Measurements from ENCODE around the gene HOXA6. TPM values are rescaled to one million over a fixed set of nuclear protein-coding genes. Genes with fewer than 3 reads are reported as not detected.
A peak's percentile ranks its signal among the peaks of the same experiment; 100 is the strongest.

The HOXA6 gene
- total and polyA plus RNA-seq, 2 donors (not counting 3 experiments of a cell fraction or from before 2014, with no cell fraction given), result 10.0 to 20.7 TPM

- CTCF ChIA-PET, result interaction anchor here (0.5 to 5.4 kb wide), 13 partner anchors 8 to 736 kb away, joined by 3 to 70 read pairs (median 5); partner anchors contain the start of genes HOXA1, HOXA4 and HOXA7
- H3K4me1 ChIP-seq (ENCODE audit: control insufficient read depth, extremely low read depth, insufficient read depth, low read length), result peaks cover 90% of the 10 kb centered on the region
Measured at GRCh38 chr7:27105301-27106031, 42.1 kb downstream of the HOXA6 start.

GRCh38 chr7:27104341-27105058, 43.1 kb downstream of the HOXA6 start:
- Histone ChIP-seq H3K4me2 (ENCODE audit: insufficient read depth, low read length) (peak overlapping the region; percentile 74), H3K27ac (ENCODE audit: insufficient read depth, low read depth, low read length) (peak overlapping the region; percentile 93), H3K4me1 (ENCODE audit: control insufficient read depth, extremely low read depth, insufficient read depth, low read length) (peaks cover 94% of the 10 kb centered on the region), H2AFZ (ENCODE audit: low read depth, low read length) (no peak overlapping the region), H3K9me1 (replicated peaks; ENCODE audit: control insufficient read depth, extremely low read depth, insufficient read depth, low read length) (no peaks in the 10 kb centered on the region), H3K9ac (replicated peaks; ENCODE audit: extremely low read depth, insufficient read depth, low read length) (peak overlapping the region; percentile 71), H3K36me3 (ENCODE audit: control insufficient read depth in 2 of 2, extremely low read depth in 1 of 2, insufficient read depth in 2 of 2, low read length in 2 of 2) (peaks cover 0 to 3% of the 10 kb centered on the region in 2 experiments), H4K20me1 (replicated peaks; ENCODE audit: control insufficient read depth, extremely low read depth, insufficient read depth, low read length) (no peaks in the 10 kb centered on the region), H3K27me3 (ENCODE audit: control insufficient read depth in 2 of 2, insufficient read depth in 2 of 2, low read length in 2 of 2) (no peaks in the 10 kb centered on the region), H3K79me2 (ENCODE audit: control insufficient read depth, insufficient read depth, low read length) (peaks cover 77% of the 10 kb centered on the region), H3K4me3 (replicated peaks in 1 of 3; ENCODE audit: insufficient read depth in 1 of 3, low read depth in 1 of 3, low read length in 3 of 3) (peak overlapping the region in 1 of 3 experiments; percentile 92), H3K9me3 (replicated peaks; ENCODE audit: control insufficient read depth, insufficient read depth, low read length) (no peaks in the 10 kb centered on the region)
- no TSS peak for BruUV-seq (replicated peaks)
- FAIRE-seq (peak; percentile 28), DNase-seq (ENCODE audit: low read depth, low spot score) (peak; percentile 67)
- POLR2A ChIA-PET, result interaction anchor here (2.1 kb wide), 1 partner anchor 11 kb away, joined by 5 read pairs; no protein-coding TSS in a partner anchor
- CTCF ChIA-PET, result interaction anchor here (1.2 to 5.4 kb wide), 6 partner anchors 9 to 250 kb away, joined by 3 to 70 read pairs (median 6); partner anchors contain the start of gene HOXA4
- intact Hi-C loops (cut with micrococcal nuclease), result loop anchor here (5.0 kb wide), 2 partner anchors 732 to 902 kb away; partner anchors contain the start of genes CBX3 and HNRNPA2B1
- no peak for TF ChIP-seq MYC (IDR thresholded peaks at IDR 0.05; ENCODE audit: low read depth, low read length)
- no peak for TF ChIP-seq POLR2A (IDR thresholded peaks at IDR 0.05; ENCODE audit: low read depth, low read length)
- no peak for TF ChIP-seq POLR2AphosphoS5 (IDR thresholded peaks at IDR 0.05; ENCODE audit: insufficient read depth, low read depth, low read length)
- no peak for TF ChIP-seq MAX (IDR thresholded peaks at IDR 0.05; ENCODE audit: insufficient read depth, insufficient read length)
- TF ChIP-seq CTCF (IDR thresholded peaks at IDR 0.05; ENCODE audit: extremely low read depth in 1 of 2, insufficient read depth in 1 of 2, low read depth in 1 of 2, low read length in 2 of 2), result no peak
- no peak for TF ChIP-seq JUN (IDR thresholded peaks at IDR 0.05; ENCODE audit: borderline replicate concordance, insufficient read depth, insufficient read length, low read depth)
- TF ChIP-seq EZH2 (IDR thresholded peaks at IDR 0.05; ENCODE audit: borderline replicate concordance, low read depth, low read length, severe bottlenecking), result no peak
- TF ChIP-seq FOS (IDR thresholded peaks at IDR 0.05; ENCODE audit: borderline replicate concordance, insufficient read depth, low read length), result no peak
- TF ChIP-seq GATA2 (IDR thresholded peaks at IDR 0.05; ENCODE audit: insufficient read depth, insufficient read length, low read depth, low read length), result no peak
- dilution Hi-C loops (cut with MboI; ENCODE audit: extremely low pct_ligation_motif_present, low sequenced_read_pairs), result no loop called here

More at GRCh38 chr7:27105301-27106031, 42.1 kb downstream of the HOXA6 start:
- Histone ChIP-seq H3K9me1 (replicated peaks; ENCODE audit: control insufficient read depth, extremely low read depth, insufficient read depth, low read length) (no peaks in the 10 kb centered on the region), H3K27me3 (ENCODE audit: control insufficient read depth in 2 of 2, insufficient read depth in 2 of 2, low read length in 2 of 2) (no peaks in the 10 kb centered on the region), H3K4me3 (replicated peaks in 1 of 3; ENCODE audit: insufficient read depth in 1 of 3, low read depth in 1 of 3, low read length in 3 of 3) (no peak overlapping the region), H2AFZ (ENCODE audit: low read depth, low read length) (no peak overlapping the region), H3K4me2 (ENCODE audit: insufficient read depth, low read length) (peak overlapping the region; percentile 73), H3K9ac (replicated peaks; ENCODE audit: extremely low read depth, insufficient read depth, low read length) (peak overlapping the region; percentile 45), H4K20me1 (replicated peaks; ENCODE audit: control insufficient read depth, extremely low read depth, insufficient read depth, low read length) (no peaks in the 10 kb centered on the region), H3K79me2 (ENCODE audit: control insufficient read depth, insufficient read depth, low read length) (peaks cover 77% of the 10 kb centered on the region), H3K9me3 (replicated peaks; ENCODE audit: control insufficient read depth, insufficient read depth, low read length) (no peaks in the 10 kb centered on the region), H3K27ac (ENCODE audit: insufficient read depth, low read depth, low read length) (peak overlapping the region; percentile 88), H3K36me3 (ENCODE audit: control insufficient read depth in 2 of 2, extremely low read depth in 1 of 2, insufficient read depth in 2 of 2, low read length in 2 of 2) (peaks cover 0 to 8% of the 10 kb centered on the region in 2 experiments)
- POLR2A ChIA-PET, result interaction anchor here (1.2 to 2.1 kb wide), 5 partner anchors 10 to 74 kb away, joined by 3 to 5 read pairs (median 5); partner anchors contain the start of gene HOXA4
- BruUV-seq (replicated peaks), result no TSS peak
- FAIRE-seq, result no peak
- peak; percentile 48 for DNase-seq (ENCODE audit: low read depth, low spot score)
- dilution Hi-C loops (cut with MboI; ENCODE audit: extremely low pct_ligation_motif_present, low sequenced_read_pairs), result no loop called here
- no peak for TF ChIP-seq JUN (IDR thresholded peaks at IDR 0.05; ENCODE audit: borderline replicate concordance, insufficient read depth, insufficient read length, low read depth)
- intact Hi-C loops (cut with micrococcal nuclease), result loop anchor here (1.0 to 5.0 kb wide), 2 partner anchors 10 to 903 kb away; partner anchors contain the start of genes CBX3 and HNRNPA2B1

All from endothelial cell of umbilical vein (primary cell).